ENCODE measurements around the gene FGFRL1. TPM values are rescaled to one million over a fixed set of nuclear protein-coding genes. Genes with fewer than 3 reads are reported as not detected.

The FGFRL1 gene
- total RNA-seq = 70.4 to 76.3 TPM (median 75.7 TPM) in 3 replicates
- long read RNA-seq, transcript FGFRL1-205 (7 exons, 2,304 nt) = major isoform, 23 of 55 reads
- long read RNA-seq, partial matches to known transcripts = 28 of 55 reads
- long read RNA-seq, other reads (novel, unspliced or antisense) = 3 of 55 reads

GRCh38 chr4:1011022-1011665 lies at the start of gene FGFRL1:
TSS of gene FGFRL1 (plus strand) at chr4:1011626. CDS start at chr4:1012486, 860 bp downstream.
- Mint-ChIP-seq H3K27me3 (ENCODE audit: low read depth) (peaks cover 7% of the 10 kb centered on the region), H3K27ac (ENCODE audit: unreplicated experiment) (peak within 1 kb of the TSS; percentile 91), H3K36me3 (ENCODE audit: low read depth) (peaks cover 4% of the 10 kb centered on the region), H3K4me1 (ENCODE audit: low read depth) (peaks cover 14% of the 10 kb centered on the region), H3K9me3 (ENCODE audit: low read depth) (peaks cover 3% of the 10 kb centered on the region), H3K4me3 (ENCODE audit: unreplicated experiment) (peak within 1 kb of the TSS; percentile 73)
- DNase-seq (ENCODE audit: low spot score) = no peak
- TF ChIP-seq CTCF (IDR thresholded peaks at IDR 0.05) = no peak

GRCh38 chr4:962231-963208 lies 48.9 kb upstream of the FGFRL1 start:
- H3K27ac Mint-ChIP-seq (ENCODE audit: unreplicated experiment) = no peak overlapping the region
- no peaks in the 10 kb centered on the region for H3K4me1 Mint-ChIP-seq (ENCODE audit: low read depth)
- no peaks in the 10 kb centered on the region for H3K27me3 Mint-ChIP-seq (ENCODE audit: low read depth)
- peaks cover 6% of the 10 kb centered on the region for H3K36me3 Mint-ChIP-seq (ENCODE audit: low read depth)
- no peak for TF ChIP-seq CTCF (IDR thresholded peaks at IDR 0.05)
- peak; percentile 94 for DNase-seq (ENCODE audit: low spot score)
- no peak overlapping the region for H3K4me3 Mint-ChIP-seq (ENCODE audit: unreplicated experiment)
- H3K9me3 Mint-ChIP-seq (ENCODE audit: low read depth) = no peaks in the 10 kb centered on the region

DNA sequence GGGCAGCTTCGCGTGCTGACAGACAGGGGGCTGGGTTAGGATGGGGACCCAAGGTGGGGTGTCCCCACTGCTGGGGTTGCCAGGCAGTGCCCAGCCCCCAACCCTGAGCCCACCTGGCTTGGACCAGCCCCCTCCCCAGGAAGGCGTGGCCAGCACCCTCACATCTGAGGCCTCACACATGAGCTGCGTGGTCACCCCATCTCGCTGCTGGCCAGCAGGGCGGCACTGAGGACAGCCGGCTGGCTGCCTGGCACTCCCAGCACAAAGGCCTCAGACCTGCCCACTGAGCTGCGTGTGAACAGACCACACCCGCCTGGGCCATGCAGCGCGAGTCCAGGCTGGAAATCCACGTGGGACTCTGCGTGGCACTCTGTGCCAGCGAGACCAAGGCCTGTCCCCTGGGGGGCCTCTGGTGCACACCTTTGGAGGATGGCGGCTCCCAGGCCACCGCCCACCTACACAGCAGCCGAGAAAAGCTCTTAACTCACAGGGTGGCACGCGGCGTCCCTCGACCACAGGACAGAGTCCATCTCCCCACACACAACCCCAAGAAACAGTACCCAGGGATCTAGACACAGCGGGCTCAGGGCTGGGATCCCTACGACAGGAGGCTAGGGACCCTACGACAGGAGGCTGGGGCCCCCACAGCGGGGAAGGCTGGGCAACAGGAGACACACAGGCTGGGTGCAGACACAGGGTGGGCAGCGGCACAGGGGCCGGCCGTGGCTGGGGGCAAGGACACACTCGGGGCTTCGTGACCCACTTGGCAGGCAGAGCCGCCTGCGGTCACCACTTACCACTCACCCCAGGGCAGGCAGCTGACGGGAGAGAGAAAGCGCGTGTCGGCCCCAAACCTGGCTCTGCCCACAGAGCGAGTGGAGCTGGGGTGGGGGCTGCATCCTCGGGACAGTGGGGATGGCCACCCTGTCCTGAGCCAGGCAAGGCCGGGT lies 47.9 kb upstream of the FGFRL1 start:
- Mint-ChIP-seq H3K4me3 (ENCODE audit: unreplicated experiment) (no peak overlapping the region), H3K27me3 (ENCODE audit: low read depth) (no peaks in the 10 kb centered on the region), H3K27ac (ENCODE audit: unreplicated experiment) (no peak overlapping the region), H3K9me3 (ENCODE audit: low read depth) (no peaks in the 10 kb centered on the region), H3K36me3 (ENCODE audit: low read depth) (peaks cover 4% of the 10 kb centered on the region), H3K4me1 (ENCODE audit: low read depth) (no peaks in the 10 kb centered on the region)
- DNase-seq (ENCODE audit: low spot score) = peak; percentile 88
- no peak for TF ChIP-seq CTCF (IDR thresholded peaks at IDR 0.05)

- Mint-ChIP-seq H3K27me3 (ENCODE audit: low read depth) (no peaks in the 10 kb centered on the region), H3K4me1 (ENCODE audit: low read depth) (no peaks in the 10 kb centered on the region), H3K4me3 (ENCODE audit: unreplicated experiment) (no peak overlapping the region), H3K9me3 (ENCODE audit: low read depth) (no peaks in the 10 kb centered on the region), H3K27ac (ENCODE audit: unreplicated experiment) (no peak overlapping the region), H3K36me3 (ENCODE audit: low read depth) (peaks cover 2% of the 10 kb centered on the region)
- DNase-seq (ENCODE audit: low spot score) = peak; percentile 79
- no peak for TF ChIP-seq CTCF (IDR thresholded peaks at IDR 0.05)
Observed at GRCh38 chr4:964346-965025, 46.9 kb upstream of the FGFRL1 start.
